Stimulated activated CD4-positive, alpha-beta T cell treated with anti-CD3 and anti-CD28 coated beads, Interleukin-2, amount 100 ng/mL, for 4 hours (primary cell): ENCODE data around the gene MYO1B.

Source experiments
- DNase-seq: peaks from one replicate; pipeline ENCODE4 v3.0.0-alpha.2; 2020; ENCODE audit warnings: low read depth

Gene MYO1B

DNA sequence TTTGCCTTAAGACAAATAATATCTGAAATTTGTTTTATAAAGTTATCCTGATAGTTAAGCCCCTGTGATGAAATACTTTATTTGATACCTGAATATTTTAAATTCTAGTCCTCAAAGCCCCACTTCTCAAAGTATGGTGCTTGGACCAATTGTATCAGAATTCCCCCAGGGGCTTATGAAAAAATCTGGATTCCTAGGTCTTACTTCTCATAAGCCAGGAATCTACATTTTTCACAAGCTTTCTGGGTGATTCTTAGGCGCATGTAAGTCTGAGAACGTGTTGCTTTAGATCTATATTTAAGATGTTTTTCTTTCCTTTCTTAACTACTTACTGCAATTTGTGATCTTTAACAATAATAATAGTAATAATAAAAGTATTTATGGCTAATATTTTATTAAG, 53.1 kb downstream of the MYO1B start:
- DNase-seq: no peak

DNA sequence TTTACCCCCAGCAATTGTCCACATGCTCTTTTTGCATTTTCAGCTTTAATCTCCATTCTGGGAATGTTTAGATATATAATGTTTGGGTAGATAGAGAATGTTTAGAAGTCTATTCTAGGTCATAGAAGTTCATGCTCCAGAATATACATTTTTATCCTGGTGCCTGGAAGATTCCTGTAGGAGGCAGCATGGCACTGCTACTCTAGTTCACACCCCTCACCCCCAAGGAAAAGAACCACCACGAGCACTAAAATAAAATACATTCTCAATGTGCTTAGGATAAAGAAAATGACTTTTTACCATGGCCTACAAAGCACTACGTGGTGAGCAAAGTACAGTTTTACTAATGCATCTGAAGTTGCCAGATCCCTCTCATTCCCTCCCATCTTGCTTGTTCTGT, 53.8 kb downstream of the MYO1B start:
- no peak for DNase-seq

DNA sequence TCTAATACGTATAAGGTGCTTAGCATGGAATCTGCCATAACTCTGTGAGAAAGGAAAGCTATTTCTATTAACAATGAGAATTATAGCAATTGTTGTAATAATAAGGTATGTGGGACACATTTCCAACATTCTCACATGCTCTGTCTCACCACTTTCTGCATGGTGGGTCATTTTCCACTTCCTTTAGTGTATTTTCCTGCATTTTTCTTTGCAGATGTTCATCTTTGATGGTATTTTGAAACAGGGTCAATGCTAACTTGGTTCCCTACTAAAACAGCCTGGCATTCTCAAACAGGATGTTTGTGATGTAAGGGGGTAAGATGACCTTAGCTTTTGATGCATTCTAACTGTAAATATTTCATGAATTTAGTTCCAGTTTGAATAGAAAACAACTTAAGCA, 54.7 kb downstream of the MYO1B start:
- no peak for DNase-seq

DNA sequence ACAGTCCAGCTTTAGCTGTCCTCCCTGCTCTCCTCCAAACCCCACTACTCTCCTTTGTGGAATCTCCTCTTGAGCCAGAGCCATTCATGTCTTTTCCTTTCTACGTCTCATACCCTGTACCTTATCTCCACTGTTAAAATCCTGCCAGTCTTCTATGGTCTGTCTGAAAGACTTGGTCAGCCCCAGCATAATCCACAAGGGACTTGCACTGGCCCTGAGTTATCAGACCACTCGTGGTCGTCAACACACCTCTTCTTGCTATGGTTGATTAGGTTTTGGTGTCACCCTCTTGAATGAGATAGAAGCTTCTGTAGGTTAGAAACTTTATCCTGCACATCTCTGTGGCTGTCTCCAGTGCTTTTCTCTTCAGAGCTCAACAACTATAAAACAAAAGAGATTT, 56.8 kb downstream of the MYO1B start:
- DNase-seq: no peak

GRCh38 chr2:191302459-191303139, 57.4 kb downstream of the MYO1B start:
- no peak for DNase-seq

DNA sequence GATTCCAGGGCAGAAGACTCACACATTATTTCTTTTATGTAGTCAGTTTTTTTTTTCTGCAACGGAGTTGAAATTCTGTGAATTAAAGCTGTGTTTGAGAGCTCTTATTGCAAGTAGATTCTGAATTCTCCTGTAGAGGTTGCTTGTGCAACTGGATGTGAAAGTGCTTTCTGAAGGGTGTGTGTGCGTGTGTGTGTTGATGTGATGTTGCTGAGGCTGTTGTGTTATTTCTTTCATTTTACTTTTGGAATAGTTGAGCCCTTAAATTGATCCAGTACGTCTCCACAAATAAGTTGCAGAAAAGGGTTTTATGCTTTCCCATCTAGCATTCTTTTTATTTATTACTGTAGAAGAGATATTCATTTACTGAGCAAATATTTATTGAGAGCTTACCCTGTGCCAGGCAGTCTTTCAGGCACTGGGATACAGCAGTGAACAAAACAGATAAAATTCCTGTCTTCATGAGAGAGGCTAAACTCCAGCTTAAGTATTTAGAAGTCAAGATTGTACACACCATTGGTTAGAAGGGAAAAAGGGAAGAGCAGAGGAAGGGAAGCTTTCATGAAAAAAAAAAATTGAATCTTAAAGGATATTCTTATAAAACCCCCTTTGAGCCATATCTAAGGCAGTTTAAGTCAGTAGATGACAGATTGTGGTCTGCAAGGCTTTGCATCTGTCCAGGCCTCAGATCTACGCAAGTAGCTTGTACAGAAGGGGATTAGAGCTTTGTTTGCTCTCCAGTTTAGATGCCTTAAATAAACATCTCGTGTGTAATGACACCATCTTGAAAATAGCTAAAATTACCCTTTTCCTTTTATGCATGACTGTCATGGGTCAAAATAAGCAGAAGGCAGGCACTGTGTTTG, 58.2 kb downstream of the MYO1B start:
- DNase-seq: no peak

DNA sequence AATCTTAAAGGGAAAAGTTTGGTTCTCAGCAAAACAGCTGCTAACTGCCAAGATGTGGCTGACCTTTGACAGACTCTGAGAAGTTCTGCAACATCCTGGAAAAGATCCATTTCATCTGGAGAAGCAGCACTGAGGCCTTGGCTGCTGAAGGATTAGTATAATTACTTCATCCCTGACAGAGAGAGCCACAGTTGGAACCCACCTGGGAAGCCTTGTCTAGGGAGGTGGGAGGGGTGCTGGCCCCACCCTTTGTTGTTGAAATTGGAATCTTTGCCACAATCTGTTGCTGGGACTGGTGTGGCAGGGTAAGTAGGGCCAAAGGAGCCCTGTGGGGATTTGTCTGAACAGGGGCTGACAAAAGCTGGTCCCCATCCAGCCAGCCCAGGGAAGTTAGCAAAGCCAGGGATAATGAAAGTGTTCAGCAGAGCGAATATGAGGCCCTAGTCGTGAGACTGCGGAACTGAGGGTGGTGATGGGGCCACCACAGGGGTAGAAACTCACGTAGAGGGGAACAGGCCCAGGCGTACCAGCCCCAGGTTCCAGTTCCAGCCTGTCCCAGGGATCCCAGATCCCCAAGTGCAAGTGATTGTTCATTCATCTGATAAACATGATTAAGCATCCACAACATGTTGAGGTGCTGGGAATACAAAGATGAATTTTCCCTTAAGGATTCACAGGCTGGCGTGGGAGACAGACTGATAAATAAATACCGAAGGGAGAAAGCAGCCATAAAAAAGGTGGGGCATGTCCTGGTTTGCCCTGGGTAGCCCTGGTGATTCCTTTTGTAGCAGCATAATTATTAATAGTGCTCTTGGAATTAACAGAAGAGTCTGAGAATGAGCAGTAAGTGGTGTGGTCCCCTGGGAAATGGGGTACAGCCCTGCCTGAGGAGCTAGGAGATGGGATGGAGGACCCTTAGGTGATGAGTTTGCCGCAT, 60.0 kb downstream of the MYO1B start:
- DNase-seq: no peak

DNA sequence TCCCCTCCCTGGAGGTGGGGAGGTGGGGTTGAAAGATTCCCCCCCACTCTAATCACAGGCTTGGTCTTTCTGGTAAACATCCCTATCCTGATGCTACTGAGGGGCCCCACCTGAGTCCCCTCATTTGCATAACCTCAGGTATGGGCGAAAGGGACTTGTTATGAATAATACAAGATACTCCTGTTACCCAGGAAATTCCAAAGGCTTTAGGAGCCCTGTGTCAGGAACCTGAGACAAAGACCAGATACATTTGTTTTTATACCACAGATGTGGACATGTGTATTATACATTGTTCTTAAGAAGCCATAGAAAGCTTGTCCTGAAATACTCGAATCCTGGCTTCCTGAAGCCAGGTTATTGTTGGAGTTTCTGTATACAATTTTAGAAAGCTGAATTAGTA, 62.8 kb downstream of the MYO1B start:
- no peak for DNase-seq

GRCh38 chr2:191311156-191311555, 66.0 kb downstream of the MYO1B start:
- DNase-seq: no peak

DNA sequence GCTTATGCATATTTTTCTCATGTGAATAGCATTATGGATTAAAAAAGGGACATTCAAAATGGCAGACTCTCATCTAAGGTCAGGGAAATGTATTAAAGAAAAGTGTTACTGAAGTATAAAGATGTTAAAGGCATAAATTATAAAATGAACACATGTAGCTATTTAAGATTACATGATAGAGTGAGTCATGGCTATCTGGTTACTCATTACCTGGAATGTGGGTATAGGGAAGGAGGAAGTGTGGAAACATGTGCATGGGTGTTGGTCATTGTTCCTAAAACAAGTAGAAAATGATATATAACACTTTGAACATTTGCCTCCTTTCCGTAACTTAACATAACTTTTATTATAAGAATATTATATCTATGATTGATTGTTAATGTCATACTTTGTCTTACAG, 66.4 kb downstream of the MYO1B start:
- DNase-seq: no peak

DNA sequence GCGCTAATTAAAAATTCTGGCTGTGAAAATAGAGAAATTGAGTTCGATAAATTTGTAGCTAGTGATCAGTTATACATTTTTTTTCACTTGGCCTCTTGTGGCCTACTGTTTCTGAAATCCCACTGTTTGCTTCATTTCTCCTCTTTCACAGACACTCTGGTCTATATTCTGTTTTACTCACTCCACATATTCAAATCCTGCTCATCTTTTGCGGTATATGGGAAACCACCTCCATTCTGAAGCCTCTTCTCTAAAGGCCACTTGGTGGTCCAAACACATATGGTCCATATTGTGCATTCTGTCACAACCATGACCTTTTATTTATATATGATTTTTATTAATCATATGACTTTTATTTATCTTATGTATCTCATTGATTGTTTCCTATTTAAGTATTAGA, 67.0 kb downstream of the MYO1B start:
- no peak for DNase-seq

DNA sequence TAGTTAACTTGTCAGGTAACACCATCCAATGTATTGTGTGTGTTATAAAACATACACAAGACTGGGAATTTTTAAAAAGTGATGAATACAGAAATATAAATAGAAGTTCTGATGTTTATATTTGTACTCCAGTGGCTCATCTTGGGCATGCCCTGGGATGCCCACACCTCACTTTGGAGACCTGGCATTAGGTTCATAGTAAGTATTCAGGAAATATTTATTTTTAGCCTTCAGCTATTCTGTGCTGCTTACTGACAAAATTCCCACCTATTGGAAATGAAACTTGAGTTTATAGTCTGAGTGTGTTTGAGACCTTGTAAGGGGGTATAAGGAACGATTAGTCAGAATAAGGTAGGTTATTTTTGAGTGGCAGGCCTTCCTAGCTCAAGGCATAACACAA, 67.5 kb downstream of the MYO1B start:
- no peak for DNase-seq

DNA sequence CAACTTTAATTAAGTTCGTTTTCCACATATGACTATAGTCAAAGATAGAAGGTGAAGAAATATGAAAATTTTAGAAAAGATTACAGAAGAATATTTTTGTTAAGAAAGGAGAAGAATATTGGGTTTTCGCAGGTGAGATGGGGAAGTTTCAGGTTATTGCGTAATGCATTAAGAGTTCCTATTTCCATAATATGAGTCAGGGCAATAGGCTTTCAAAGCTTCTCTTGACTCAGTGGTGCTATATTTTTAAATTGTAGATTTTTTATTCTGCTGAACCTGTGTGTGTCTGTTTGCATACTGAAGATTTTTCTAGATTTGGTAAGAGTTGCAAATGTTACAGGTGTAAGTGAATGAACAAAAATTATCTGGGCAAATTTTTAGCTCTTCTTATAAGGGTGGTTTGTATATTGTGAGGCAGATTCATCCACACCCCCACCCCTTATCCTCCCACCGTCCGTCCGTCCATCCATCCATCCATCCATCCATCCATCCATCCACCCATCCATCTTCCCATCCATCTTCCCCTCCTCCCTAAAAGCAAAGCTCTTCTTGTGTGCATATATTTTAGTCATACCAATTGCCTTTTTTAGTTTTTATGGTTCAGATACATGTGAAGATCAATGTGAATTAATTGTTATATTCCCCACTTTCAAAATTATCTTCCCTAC, 69.6 kb downstream of the MYO1B start:
- DNase-seq: no peak

GRCh38 chr2:191315365-191315752, 70.2 kb downstream of the MYO1B start:
- no peak for DNase-seq

GRCh38 chr2:191316246-191316994, 71.2 kb downstream of the MYO1B start:
- DNase-seq: no peak

DNA sequence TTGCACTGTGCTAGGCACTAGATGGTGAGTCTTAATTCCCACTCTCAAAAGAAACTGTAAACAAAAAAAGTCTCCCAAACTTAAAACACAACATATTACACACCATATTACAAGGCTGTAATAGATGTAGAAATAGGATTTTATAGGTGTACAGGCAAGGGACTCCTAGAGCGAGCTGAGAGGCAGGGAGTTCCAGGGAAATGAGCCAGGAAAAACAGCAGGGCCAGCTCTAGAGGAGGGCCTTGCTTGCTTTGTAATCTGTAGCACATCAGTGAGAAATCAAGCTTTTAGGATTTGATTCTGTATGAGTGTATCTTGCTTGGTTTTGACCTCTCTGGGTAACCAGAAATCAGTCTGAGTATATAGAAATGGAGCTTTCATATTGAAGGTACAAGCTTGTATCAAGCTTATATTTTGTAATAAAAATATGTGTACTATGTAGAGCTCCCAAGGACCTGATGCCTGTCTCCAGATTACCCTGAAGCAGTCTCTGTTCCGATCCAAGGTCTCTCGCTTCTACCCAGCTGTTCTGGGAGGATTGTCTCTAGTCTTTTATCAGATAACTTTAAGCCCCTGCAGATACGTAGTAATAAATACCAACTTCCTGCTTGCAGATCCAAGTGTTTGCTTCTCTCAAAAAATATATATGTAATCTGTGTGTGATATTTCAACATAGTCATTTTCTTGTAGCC, 73.0 kb downstream of the MYO1B start:
- DNase-seq: no peak

DNA sequence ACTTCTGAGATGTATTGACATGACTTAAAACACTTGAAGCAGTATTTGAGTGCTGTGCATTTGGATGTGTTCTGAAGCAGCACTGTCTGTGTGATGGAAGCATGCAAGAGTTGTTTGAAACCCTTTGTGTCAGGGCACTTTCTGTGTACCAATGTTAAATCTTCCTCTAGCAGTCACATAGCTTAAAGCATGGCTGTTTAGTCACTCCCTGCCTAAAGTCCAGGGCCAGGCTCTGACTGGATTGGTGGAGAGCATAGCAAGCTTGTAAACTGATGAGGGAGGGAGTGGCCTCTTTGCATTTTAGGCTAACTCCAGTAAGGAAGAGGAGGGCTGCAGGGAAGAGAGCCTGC, 73.5 kb downstream of the MYO1B start:
- DNase-seq: no peak

GRCh38 chr2:191319186-191319585, 74.0 kb downstream of the MYO1B start:
- DNase-seq: no peak

DNA sequence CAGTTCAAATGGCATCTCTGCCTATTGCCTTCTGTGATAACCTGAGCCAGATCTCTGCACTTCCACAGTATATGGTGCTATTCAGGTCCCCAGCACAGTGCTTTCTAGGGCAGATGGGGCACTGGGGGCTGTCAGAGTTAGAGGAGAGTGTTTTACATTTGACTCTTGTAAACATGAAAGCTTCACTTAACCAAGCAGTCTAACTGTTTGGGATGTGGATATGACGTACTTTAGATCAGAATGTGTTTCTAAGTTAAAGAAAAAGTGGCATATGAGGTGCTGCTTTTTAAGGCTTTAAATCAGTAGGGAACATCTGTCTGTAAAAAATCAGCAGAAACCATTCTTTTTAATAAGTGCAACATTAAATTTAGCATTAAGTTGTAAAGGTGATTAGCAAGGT, 75.7 kb downstream of the MYO1B start:
- no peak for DNase-seq

GRCh38 chr2:191321861-191322662, 76.9 kb downstream of the MYO1B start:
- DNase-seq: no peak
